ENCODE measurements around the gene RXRG. TPM values are rescaled to one million over a fixed set of nuclear protein-coding genes. Genes with fewer than 3 reads are reported as not detected.
"Not testable (repeated sequence)": the region's sequence is repeated elsewhere in the genome, so short reads cannot be mapped to it uniquely, and the experiment has no call there.

The RXRG gene
- total RNA-seq, 1 experiment from 2014 or later: not detected

GRCh38 chr1:165463978-165464377, 19.1 kb upstream of the RXRG start:
- no peak overlapping the region for H3K27ac ChIP-seq (ENCODE audit: low read depth, low read length, poor library complexity, severe bottlenecking)
- no peaks in the 10 kb centered on the region for H3K4me1 ChIP-seq (ENCODE audit: insufficient read depth, low read length, poor library complexity, severe bottlenecking)
- no peak for TF ChIP-seq EZH2 (IDR thresholded peaks at IDR 0.05; ENCODE audit: borderline replicate concordance, low read depth, low read length, poor library complexity, severe bottlenecking)
- TF ChIP-seq CTCF (conservative IDR thresholded peaks at IDR 0.05; ENCODE audit: low read depth, low read length): no peak
- no peak overlapping the region for H3K4me3 ChIP-seq (ENCODE audit: low read depth, low read length, poor library complexity, severe bottlenecking)
- DNase-seq (ENCODE audit: low spot score): no peak
- intact Hi-C loops (cut with micrococcal nuclease; ENCODE audit: unreplicated experiment): no loop called here
- no peaks in the 10 kb centered on the region for H3K9me3 ChIP-seq (ENCODE audit: low read depth, low read length, poor library complexity, severe bottlenecking)
- no TSS peak for BruUV-seq (replicated peaks)
- ChIA-PET CTCF (no interaction called here), POLR2A (ENCODE audit: low non-redundant PET) (no interaction called here)
- H3K36me3 ChIP-seq (ENCODE audit: insufficient read depth, low read length, poor library complexity, severe bottlenecking): no peaks in the 10 kb centered on the region
- peaks cover 37% of the 10 kb centered on the region for H3K27me3 ChIP-seq (replicated peaks; ENCODE audit: insufficient read depth, low read depth, low read length, poor library complexity)

- H3K4me3 ChIP-seq (ENCODE audit: low read depth, low read length, poor library complexity, severe bottlenecking); H3K9me3 ChIP-seq (ENCODE audit: low read depth, low read length, poor library complexity, severe bottlenecking); DNase-seq (ENCODE audit: low spot score); H3K27ac ChIP-seq (ENCODE audit: low read depth, low read length, poor library complexity, severe bottlenecking); BruUV-seq (replicated peaks); intact Hi-C loops (cut with micrococcal nuclease; ENCODE audit: unreplicated experiment); CTCF ChIA-PET; H3K36me3 ChIP-seq (ENCODE audit: insufficient read depth, low read length, poor library complexity, severe bottlenecking); POLR2A ChIA-PET (ENCODE audit: low non-redundant PET); H3K4me1 ChIP-seq (ENCODE audit: insufficient read depth, low read length, poor library complexity, severe bottlenecking): not testable (repeated sequence)
- H3K27me3 ChIP-seq (replicated peaks; ENCODE audit: insufficient read depth, low read depth, low read length, poor library complexity): peaks cover 32% of the 10 kb centered on the region
Measured at GRCh38 chr1:165459683-165460082, 14.8 kb upstream of the RXRG start.

GRCh38 chr1:165456861-165457260, 11.9 kb upstream of the RXRG start:
- Histone ChIP-seq H3K9me3 (ENCODE audit: low read depth, low read length, poor library complexity, severe bottlenecking) (no peaks in the 10 kb centered on the region), H3K4me3 (ENCODE audit: low read depth, low read length, poor library complexity, severe bottlenecking) (no peak overlapping the region), H3K27me3 (replicated peaks; ENCODE audit: insufficient read depth, low read depth, low read length, poor library complexity) (peaks cover 18% of the 10 kb centered on the region), H3K4me1 (ENCODE audit: insufficient read depth, low read length, poor library complexity, severe bottlenecking) (no peaks in the 10 kb centered on the region), H3K27ac (ENCODE audit: low read depth, low read length, poor library complexity, severe bottlenecking) (no peak overlapping the region), H3K36me3 (ENCODE audit: insufficient read depth, low read length, poor library complexity, severe bottlenecking) (no peaks in the 10 kb centered on the region)
- intact Hi-C loops (cut with micrococcal nuclease; ENCODE audit: unreplicated experiment): no loop called here
- ChIA-PET POLR2A (ENCODE audit: low non-redundant PET) (no interaction called here), CTCF (no interaction called here)
- BruUV-seq (replicated peaks): no TSS peak
- no peak for DNase-seq (ENCODE audit: low spot score)
- no peak for TF ChIP-seq CTCF (conservative IDR thresholded peaks at IDR 0.05; ENCODE audit: low read depth, low read length)
- no peak for TF ChIP-seq EZH2 (IDR thresholded peaks at IDR 0.05; ENCODE audit: borderline replicate concordance, low read depth, low read length, poor library complexity, severe bottlenecking)

- intact Hi-C loops (cut with micrococcal nuclease; ENCODE audit: unreplicated experiment): no loop called here
- POLR2A ChIA-PET (ENCODE audit: low non-redundant PET): no interaction called here
- DNase-seq (ENCODE audit: low spot score): no peak
- TF ChIP-seq EZH2 (IDR thresholded peaks at IDR 0.05; ENCODE audit: borderline replicate concordance, low read depth, low read length, poor library complexity, severe bottlenecking) (no peak), CTCF (conservative IDR thresholded peaks at IDR 0.05; ENCODE audit: low read depth, low read length) (no peak)
- BruUV-seq (replicated peaks): no TSS peak
- no peaks in the 10 kb centered on the region for H3K36me3 ChIP-seq (ENCODE audit: insufficient read depth, low read length, poor library complexity, severe bottlenecking)
- CTCF ChIA-PET: no interaction called here
- H3K27me3 ChIP-seq (replicated peaks; ENCODE audit: insufficient read depth, low read depth, low read length, poor library complexity): peaks cover 12% of the 10 kb centered on the region
- H3K4me1 ChIP-seq (ENCODE audit: insufficient read depth, low read length, poor library complexity, severe bottlenecking): no peaks in the 10 kb centered on the region
- no peak overlapping the region for H3K27ac ChIP-seq (ENCODE audit: low read depth, low read length, poor library complexity, severe bottlenecking)
- no peak overlapping the region for H3K4me3 ChIP-seq (ENCODE audit: low read depth, low read length, poor library complexity, severe bottlenecking)
- no peaks in the 10 kb centered on the region for H3K9me3 ChIP-seq (ENCODE audit: low read depth, low read length, poor library complexity, severe bottlenecking)
Measured at GRCh38 chr1:165456114-165456513, 11.2 kb upstream of the RXRG start.

Data from A673 (cell line).